HCEC 1CT (cell line): ENCODE results near the gene DEK.

Source experiments
- DNase-seq: peaks from one replicate; pipeline ENCODE4 v3.0.0-alpha.2; 2017

The DEK gene

DNA sequence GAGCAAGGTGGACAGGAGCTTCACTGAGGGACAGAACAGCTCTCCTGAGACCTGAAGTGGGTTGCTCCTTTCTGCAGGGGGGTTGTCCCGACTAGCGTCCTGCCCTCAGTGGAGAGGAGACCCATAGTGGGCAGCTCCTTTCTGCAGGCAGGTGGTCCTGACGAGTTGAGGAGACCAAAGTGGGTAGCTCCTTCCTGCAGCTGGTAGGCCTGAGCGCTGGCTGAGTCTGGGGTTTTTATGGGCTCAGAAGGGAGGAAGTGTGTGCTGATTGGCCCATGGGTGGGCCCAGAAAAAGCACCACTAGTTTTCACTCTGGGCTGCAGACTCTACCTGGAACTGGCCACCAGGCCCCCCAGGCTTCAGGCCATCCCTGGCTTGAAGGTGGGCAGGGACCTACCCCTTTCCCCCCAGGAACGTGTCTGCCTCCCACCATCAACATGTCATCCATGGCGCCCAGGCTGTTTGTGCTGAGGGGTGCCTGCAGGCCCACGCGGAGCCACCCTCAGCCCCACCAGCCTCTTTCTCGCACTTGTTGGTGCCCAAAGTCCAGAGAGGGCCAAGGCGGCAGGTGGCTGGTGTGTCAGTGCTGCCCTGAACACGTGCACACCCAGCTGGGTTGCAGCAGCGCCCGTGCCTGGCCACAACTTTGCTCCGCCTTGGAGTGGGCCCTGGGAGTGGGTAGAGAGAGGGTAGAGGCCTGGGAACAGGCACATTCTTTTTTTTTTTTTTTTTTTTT, 1.6 kb upstream of the DEK start:
- DNase-seq, result no peak

DNA sequence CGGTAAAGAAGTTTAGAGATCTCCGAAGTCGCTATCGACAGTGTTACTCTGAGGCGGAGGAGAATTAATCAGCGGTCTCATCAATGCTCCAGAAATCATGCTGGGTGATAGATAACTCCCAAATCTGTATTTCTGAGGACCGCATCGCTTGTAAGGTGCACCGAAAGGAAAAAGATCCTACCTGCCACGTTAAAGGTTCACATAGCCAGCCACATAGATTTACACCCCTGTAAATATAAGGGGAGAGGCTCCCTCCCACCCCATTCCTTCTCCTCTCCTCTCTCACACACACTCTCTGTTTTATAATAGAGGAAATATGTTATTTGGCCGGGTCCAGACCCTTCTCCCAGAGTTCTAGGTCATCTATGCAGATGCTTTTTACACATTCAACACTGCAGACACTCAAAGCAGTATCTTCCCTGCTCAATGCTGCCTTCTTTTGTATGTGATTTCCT, 620 bp upstream of the DEK start:
- no peak for DNase-seq

DNA sequence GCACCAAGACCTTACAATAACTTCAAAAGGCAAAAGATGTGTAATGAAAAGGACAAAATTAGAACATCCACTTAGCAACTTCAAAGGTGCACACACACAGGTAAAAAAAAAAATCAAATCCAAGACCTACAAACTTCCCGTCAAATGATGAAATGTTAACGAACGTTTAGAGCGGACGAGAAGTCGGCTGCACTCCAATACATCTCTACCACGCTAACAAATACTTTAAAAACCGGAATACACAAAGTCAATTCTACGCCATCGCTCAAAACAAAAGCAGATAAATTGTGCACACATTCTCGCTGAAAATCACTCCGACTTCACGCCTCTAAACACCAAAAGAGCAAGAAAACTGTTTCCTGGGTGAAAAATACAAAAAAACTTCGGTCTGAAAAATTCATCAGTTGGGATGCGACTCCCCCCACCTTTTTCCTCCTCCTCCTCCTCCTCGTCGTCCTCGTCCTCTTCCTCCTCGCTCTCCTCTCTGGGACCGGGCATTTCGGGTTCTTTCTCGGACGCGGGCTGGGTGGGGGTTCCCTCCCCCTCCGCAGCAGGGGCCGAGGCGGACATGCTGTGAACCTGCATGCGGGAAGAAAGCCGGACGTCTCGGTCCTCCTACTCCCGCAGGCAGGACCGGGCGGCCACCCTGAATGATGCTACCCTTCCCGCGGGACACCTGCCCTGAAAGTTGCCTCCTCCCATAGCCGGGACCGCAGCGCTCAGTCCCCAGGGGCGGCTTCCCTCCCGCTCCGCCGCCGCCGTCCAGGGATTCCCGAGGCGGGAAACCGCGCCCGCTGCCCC, 712 bp downstream of the DEK start:
- DNase-seq, result peak; percentile 9

DNA sequence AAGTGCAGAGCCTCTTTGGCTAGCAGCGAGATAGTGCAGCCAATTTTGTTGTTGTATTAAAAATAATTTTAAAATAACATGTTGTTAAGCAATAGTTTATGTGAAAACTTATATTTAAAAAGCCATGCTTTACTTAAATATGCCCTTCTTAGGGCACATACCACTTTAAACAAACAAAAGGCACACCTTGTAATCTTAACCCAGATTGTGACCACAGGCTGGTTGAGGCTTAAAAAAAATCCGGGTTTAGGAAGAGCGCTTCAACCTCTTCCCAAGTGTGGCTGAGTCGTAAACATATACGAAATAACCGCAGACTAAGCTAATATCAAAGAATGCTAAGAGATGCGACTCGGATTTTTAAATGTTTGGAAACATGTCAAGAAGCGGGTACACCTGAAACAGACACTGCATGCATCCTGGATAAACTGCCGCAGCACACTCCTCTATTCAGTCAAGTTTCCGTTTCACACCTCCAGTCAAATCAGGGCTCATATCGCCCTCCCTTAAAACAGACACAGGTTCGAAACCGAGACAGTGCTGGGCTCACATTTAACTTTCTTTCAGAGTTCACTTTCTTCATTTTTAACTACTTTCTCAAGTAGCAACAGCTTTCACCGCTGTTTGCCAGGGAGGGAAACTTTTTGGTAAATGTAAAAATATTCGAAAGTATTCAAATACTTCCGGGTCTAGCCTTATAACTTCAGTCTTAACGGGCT, 1.5 kb downstream of the DEK start:
- peak; percentile 11 for DNase-seq

DNA sequence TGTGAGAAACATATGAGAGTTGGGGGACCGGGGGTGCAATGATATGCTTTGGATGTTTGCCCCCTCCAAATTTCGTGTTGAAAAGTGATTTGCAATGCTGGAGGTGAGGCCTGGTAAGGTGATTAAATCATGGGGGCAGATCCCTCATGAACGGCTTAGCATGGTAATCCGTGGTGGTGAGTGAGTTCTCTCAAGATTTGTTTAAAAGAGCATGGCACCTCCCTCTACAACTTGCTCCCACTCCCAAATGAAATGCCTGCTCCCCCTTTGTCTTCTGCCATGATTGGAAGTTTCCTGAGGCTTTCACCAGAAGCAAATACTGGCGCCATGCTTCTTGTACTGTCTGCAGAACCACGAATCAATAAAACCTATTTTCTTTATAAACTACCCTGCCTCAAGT, 2.5 kb downstream of the DEK start:
- DNase-seq, result no peak

DNA sequence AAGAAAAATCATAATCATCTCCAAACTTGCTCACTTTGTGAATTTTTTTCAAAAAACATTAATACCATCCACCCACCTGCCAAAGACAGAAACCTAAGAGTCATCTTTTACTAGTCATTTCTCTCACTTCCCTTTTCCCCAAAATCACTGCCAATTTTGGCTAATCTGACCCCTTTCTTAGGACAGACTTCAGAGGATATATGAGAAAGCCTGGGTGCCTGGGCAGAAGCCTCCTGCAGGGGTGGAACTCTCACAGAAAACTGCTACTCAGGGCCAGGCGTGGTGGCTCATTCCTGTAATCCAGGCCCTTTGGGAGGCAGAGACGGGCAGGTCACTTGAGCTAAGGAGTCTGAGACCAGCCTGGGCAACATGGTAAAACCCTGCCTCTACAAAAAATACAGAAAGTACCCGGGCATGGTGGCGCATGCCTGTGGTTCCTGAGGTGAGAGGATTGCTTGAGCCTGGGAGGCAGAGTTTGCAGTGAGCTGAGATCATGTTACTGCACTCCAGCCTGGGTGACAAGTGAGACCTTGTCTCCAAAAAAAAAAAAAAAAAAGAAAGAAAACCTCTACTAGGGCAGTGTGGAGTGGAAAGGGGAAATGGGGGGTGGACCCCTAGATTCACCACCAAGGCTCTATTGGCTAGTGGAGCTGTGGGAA, 3.8 kb downstream of the DEK start:
- DNase-seq, result peak; percentile 50

DNA sequence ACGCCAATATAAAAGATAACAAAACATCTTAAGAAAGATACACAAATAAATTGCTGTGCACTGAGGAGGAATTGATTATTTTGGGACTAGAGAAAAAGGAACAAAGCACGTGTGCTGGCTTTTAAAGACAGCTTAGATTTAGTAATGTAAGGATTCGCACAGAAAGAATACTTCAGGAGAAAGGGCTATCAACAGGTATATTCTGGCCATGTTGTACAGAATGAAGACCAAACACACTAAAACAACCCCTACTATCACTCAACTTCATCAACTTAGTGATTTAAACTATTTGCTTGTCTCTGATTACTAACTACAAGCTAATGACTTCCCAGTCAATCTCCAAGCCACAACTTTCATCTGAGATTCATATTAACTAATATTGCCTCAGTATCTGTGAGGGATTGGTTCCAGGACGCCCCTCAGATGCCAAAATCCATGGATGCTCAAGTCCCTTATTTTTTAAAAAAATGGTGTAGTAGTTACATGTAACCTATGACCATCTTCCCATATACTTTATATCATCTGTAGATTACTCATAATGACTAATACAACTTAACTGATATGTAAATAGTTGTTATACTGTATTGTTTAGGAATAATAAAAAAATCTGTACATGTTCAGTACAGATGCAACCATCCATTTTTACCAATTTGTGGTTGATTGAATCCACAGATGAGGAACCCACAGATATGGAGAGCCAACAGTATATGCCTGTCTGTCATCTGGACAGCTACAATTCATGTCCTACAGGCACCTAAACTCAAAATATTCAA, 4.5 kb downstream of the DEK start:
- DNase-seq, result peak; percentile 68

DNA sequence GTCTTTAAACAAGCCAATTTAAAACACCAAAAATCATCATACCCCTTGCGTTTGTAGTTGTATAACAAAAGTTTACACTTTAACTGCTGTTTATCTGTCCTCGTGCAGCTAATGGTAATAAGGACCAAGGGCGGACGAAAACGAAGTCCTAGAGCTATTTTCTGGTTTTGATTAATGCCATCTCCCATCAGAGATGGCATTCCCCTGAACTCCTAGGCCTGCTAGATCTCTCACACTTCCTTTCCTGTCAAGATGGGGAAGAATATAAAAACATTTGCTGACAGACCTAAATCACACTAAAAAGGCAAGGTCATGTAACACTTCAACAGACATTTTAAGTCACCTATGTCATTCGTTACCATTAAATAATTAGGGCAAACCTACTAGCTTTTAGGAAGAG, 9.5 kb downstream of the DEK start:
- no peak for DNase-seq

DNA sequence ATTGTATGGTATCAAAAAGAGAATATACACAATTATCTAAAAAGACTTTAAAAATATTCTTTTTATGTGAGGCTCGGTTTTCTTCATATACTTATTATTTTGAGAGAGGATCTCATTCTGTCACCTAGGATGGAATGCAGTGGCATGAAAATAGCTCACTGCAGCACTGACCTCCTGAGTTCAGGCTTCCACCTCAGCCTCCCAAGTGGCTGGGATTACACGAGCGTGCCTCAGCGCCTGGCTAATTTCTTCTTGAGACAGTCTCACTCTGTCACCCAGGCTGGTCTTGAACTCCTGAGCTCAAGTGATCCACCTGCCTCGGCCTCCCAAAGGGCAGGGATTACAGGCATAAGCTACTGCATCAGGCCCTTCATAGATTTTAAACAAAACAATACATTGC, 10.7 kb downstream of the DEK start:
- no peak for DNase-seq

DNA sequence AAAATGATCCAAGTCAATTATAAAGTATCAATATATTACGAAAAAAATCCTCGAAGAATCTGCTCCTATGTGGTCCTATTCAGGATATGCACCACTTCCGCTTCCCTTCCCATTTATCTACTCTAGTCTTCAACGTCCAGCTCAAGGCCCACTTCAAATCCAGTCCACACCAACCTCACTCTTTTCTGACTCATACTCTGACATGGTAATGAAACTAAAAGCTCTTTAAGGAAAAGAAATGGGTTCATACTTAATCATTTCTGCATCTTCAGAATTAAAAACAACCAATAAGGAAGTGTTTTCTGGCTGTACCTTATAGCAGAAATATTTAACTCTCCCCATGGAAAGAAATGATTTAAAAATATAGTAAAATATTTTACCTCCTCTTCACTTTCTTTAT, 15.1 kb downstream of the DEK start:
- DNase-seq, result no peak

DNA sequence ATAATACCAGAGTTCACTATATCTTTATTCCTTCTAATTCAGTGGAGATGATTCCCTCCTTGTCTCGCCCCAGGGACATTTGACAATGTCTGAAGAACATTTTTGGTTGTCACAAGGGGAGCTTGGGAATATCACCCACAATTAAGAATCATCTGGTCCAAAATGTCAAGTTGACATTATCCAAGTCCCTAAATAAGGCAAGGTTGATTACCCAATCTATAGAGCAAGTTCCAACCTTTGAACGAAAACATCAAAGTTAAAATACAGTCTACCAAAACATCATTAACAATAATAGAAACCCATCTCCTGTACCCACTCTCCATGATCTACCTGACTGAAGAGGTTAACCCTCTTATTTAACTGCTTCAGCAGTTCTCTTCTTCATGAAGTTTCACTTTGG, 15.6 kb downstream of the DEK start:
- DNase-seq, result no peak

DNA sequence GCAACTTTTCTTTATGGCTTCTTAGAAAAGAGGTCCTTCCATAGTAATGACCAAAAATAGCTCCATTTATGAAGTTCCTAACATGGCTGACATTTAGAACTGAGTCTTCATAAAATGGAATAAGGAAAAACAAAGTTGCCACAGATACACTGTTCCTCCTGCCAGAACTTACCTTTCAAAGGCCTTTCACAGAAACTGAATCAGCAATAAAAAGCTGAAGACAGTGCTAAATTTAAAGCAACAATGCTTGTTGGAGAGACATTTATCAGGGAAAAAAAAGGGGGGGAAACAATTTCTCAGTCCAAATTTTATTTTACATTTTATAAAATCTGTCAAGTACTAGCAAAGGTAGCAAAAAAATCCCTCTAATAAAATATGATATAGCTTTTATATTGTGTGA, 17.3 kb downstream of the DEK start:
- DNase-seq, result no peak

DNA sequence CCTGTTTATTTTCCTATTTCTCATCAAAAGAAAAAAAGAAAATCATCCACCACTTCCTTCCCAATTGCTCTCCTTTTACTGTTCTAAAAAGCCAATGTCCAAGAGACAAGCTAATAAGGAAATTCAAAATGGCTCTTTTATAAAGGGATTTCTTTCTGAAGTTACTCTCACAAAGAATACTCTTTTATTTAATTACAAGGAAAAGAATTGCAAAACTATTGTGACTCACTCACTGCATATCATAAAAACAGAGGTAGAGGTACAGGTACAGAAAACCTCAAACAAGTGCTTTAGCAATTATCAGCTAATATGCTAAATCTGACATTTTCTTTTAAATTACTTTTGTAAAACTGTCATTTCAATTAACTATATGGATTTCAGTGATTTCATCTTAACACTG, 18.1 kb downstream of the DEK start:
- no peak for DNase-seq

DNA sequence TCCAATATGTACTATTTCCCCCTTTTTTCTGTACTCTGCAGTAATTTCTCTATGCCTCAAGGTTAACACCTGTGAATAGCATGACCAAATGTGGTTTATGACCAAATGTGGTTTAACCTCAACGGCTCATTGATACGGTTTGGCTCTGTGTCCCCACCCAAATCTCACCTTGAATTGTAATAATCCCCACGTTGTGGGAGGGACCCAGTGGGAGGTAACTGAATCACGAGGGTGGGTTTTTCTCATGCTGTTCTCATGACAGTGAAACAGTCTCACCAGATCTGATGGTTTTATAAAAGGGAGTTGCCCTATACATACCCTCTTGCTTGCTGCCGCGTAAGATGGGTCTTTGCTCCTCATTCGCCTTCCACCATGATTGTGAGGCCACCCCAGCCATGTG, 18.7 kb downstream of the DEK start:
- no peak for DNase-seq

DNA sequence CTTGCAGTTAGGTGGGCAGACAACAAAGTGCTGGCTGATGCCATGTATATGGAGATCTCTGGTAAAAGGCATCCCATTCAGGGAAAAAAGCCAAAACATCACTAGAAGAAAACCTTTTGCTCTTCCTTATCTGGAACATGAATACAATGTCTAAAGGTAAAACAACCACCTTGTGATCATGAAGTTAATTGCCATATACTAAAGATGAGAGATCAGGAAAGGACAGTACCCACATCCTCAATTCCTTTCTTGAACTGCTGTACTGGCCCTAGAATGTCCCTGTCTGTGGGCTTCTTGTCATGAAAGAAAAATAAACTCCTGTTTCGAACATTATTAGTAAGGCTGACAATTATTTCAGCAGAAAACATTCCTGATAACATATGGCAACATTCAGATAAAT, 19.3 kb downstream of the DEK start:
- no peak for DNase-seq

DNA sequence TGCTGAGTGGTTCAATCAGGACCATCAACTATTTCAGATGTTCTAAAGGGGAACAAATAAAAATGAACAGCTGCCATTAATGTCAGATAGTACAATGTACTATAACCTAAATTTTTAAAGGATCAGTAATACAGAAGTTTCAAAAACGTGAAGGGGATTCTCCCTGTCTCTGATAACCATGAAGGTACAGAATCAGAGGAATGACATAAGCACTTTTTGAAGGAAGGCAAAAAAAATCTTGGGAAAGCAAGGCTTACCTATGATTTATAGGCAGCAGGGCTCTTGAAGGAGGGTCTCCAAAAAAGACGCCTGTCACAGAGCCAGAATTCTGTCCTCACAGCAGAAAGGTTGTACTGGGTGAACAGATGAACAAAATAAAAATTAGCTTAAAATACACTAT, 20.1 kb downstream of the DEK start:
- DNase-seq, result no peak

DNA sequence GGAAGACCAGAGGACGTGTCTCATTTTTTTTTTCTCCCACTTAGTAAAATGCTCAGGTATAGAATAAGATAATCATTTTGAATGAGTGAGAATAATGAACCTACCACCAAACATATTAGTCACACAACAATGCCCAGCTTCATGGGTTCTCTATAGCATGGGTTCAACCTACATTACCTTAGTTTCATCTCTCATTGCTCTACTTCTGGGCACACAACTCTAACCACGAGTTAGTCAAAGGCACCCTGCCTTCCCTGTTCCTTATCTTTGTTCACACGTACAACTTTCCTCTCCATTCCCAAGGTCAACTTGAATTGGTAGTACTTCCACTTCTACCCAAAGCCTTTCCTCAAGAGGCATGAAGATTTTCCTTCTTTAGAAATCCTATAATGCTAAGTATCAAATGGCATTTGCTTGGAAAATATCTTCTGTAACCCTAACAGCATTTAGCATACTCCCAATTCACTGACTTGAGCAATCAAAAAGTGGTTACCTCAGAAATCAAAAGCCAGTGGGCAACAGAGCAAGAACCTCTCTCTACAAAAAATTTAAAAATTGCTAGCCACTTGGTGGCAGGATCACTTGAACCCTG, 20.9 kb downstream of the DEK start:
- DNase-seq, result no peak

DNA sequence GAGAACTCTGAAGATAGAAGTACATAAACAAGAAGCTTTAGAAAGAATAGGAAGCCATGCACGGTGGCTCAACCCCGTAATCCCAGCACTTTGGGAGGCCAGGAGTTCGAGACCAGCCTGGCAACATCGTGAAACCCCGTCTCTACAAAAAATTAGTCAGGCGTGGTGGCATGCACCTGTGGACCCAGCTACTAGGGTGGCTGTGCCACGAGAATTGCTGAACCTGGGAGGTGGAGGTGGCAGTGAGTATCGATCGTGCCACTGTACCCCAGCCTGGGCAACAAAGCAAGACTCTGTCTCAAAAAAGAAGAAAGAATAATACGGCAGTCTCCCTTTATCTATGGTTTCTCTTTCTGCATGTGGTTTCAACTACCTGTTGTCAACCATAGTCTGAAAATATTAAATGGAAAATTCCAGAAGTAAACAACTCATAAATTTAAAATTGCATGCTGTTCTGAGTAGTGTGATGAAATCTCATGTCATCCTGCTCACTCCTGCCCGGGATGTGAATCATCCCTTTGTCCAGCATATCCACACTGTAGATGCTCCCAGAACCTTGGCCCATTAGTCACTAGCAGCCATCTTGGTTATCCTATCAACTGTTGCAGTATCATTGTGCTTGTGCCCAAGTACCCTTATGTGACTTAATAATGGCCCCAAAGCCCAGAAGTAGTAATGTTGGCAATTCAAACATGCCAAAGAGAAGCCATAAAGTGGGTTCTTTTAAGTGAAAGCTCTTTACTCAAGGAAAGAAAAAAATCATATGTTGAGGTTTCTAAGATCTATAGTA, 22.1 kb downstream of the DEK start:
- peak; percentile 93 for DNase-seq

DNA sequence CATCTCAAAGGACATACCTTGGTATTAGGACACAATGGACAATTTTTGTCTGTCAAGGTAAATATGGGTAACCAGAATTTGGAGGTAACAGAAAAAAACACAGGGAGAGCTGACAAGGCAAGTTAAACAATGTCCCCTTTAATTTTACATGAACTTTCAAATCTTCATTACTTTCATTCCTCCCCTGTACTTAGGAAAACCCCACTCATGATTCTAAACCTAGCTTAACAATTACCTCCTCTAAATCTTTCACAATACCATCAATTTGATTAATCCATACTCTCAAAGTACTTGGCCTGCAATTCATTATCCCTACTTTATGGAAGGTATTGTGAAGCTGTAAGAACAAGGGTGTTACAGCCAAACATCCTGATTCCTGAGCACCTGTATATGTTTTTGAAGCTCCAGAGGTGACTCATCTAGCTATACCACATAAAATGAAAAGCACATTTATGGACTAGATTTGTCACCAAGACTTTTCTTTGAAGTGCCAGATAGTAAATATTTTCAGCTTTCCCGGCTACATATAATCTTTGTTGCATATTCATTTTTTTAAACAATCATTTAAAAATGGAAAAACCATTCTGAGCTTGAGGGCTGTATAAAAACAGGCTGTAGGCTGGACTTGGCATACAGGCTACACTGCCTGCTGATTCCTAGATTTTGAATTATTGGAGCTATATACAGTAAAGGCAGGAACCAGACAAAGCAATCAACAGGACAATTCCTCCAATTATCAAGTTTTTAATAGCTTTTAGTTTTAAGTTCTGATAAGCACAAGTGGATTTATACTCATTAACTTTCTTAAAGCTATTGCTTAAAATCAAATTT, 22.9 kb downstream of the DEK start:
- peak; percentile 38 for DNase-seq

DNA sequence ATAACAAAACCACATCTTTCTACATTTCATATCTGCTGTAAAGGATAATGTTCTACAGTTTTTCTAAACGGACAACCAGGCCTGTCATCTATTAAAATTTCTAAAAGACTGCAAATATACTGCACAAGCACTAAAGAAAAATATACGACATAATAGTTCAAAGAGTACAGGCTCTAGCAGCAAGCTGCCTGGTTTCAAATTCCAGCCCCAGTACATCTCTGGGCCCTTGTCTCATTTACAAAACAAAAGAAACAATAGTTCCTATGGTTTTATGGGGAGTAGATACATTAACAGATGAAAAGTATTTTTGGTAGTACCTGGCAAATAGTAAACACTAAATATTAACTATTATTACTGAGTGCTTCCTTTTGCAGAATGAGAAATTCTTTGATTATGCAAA, 24.1 kb downstream of the DEK start:
- no peak for DNase-seq
